Measurements from ENCODE around the gene FUOM.

FUOM gene

GRCh38 chr10:133341983-133342382 lies 15.8 kb downstream of the FUOM start:
- Histone ChIP-seq H3K9me3 (ENCODE audit: control insufficient read depth, insufficient read depth, low read length) (no peaks in the 10 kb centered on the region), H3K36me3 (ENCODE audit: insufficient read depth, low read length) (no peaks in the 10 kb centered on the region), H3K4me1 (ENCODE audit: insufficient read depth, low read length) (peaks cover 8% of the 10 kb centered on the region), H3K9ac (ENCODE audit: low read depth, low read length) (no peak overlapping the region)

GRCh38 chr10:133339708-133340380 lies 18.0 kb downstream of the FUOM start:
- H3K9me3 ChIP-seq (ENCODE audit: control insufficient read depth, insufficient read depth, low read length), result no peaks in the 10 kb centered on the region
- peaks cover 8% of the 10 kb centered on the region for H3K4me1 ChIP-seq (ENCODE audit: insufficient read depth, low read length)
- H3K9ac ChIP-seq (ENCODE audit: low read depth, low read length), result no peak overlapping the region
- no peaks in the 10 kb centered on the region for H3K36me3 ChIP-seq (ENCODE audit: insufficient read depth, low read length)

- peaks cover 4% of the 10 kb centered on the region for H3K4me1 ChIP-seq (ENCODE audit: insufficient read depth, low read length)
- H3K9me3 ChIP-seq (ENCODE audit: control insufficient read depth, insufficient read depth, low read length), result no peaks in the 10 kb centered on the region; the same call in 1 of the 2 replicates
- no peak overlapping the region for H3K9ac ChIP-seq (ENCODE audit: low read depth, low read length)
- H3K36me3 ChIP-seq (ENCODE audit: insufficient read depth, low read length), result no peaks in the 10 kb centered on the region
Measured at GRCh38 chr10:133338080-133339071, 19.4 kb downstream of the FUOM start.

GRCh38 chr10:133337370-133337725 lies 20.5 kb downstream of the FUOM start:
- no peaks in the 10 kb centered on the region; the same call in 1 of the 2 replicates for H3K9me3 ChIP-seq (ENCODE audit: control insufficient read depth, insufficient read depth, low read length)
- no peaks in the 10 kb centered on the region for H3K4me1 ChIP-seq (ENCODE audit: insufficient read depth, low read length)
- no peak overlapping the region for H3K9ac ChIP-seq (ENCODE audit: low read depth, low read length)
- no peaks in the 10 kb centered on the region for H3K36me3 ChIP-seq (ENCODE audit: insufficient read depth, low read length)

GRCh38 chr10:133336577-133337369 lies 21.0 kb downstream of the FUOM start, which contains the start of gene CALY:
CALY (minus strand) TSS chr10:133336896; CDS start chr10:133328989, 7,907 bp downstream.
- H3K36me3 ChIP-seq (ENCODE audit: insufficient read depth, low read length), result no peaks in the 10 kb centered on the region
- H3K9ac ChIP-seq (ENCODE audit: low read depth, low read length), result peak within 1 kb of the TSS; percentile 34; the same call in 1 of the 2 replicates
- H3K4me1 ChIP-seq (ENCODE audit: insufficient read depth, low read length), result no peaks in the 10 kb centered on the region
- H3K9me3 ChIP-seq (ENCODE audit: control insufficient read depth, insufficient read depth, low read length), result no peaks in the 10 kb centered on the region; the same call in 1 of the 2 replicates

GRCh38 chr10:133336118-133336576 lies 21.7 kb downstream of the FUOM start:
- no peaks in the 10 kb centered on the region; the same call in 1 of the 2 replicates for H3K9me3 ChIP-seq (ENCODE audit: control insufficient read depth, insufficient read depth, low read length)
- H3K4me1 ChIP-seq (ENCODE audit: insufficient read depth, low read length), result no peaks in the 10 kb centered on the region
- H3K9ac ChIP-seq (ENCODE audit: low read depth, low read length), result no peak overlapping the region; the same call in 1 of the 2 replicates
- H3K36me3 ChIP-seq (ENCODE audit: insufficient read depth, low read length), result no peaks in the 10 kb centered on the region

- H3K36me3 ChIP-seq (ENCODE audit: insufficient read depth, low read length), result no peaks in the 10 kb centered on the region
- peak overlapping the region; percentile 34; the same call in 1 of the 2 replicates for H3K9ac ChIP-seq (ENCODE audit: low read depth, low read length)
- H3K9me3 ChIP-seq (ENCODE audit: control insufficient read depth, insufficient read depth, low read length), result no peaks in the 10 kb centered on the region; the same call in 1 of the 2 replicates
- H3K4me1 ChIP-seq (ENCODE audit: insufficient read depth, low read length), result no peaks in the 10 kb centered on the region
Measured at GRCh38 chr10:133335246-133336117, 22.3 kb downstream of the FUOM start.

GRCh38 chr10:133334503-133335245 lies 23.1 kb downstream of the FUOM start:
- Histone ChIP-seq H3K36me3 (ENCODE audit: insufficient read depth, low read length) (no peaks in the 10 kb centered on the region), H3K4me1 (ENCODE audit: insufficient read depth, low read length) (no peaks in the 10 kb centered on the region), H3K9me3 (ENCODE audit: control insufficient read depth, insufficient read depth, low read length) (no peaks in the 10 kb centered on the region; the same call in 1 of the 2 replicates), H3K9ac (ENCODE audit: low read depth, low read length) (peak overlapping the region; percentile 34; the same call in 1 of the 2 replicates)

GRCh38 chr10:133332936-133333699 lies 24.7 kb downstream of the FUOM start:
- no peak overlapping the region for H3K9ac ChIP-seq (ENCODE audit: low read depth, low read length)
- no peaks in the 10 kb centered on the region; the same call in 1 of the 2 replicates for H3K9me3 ChIP-seq (ENCODE audit: control insufficient read depth, insufficient read depth, low read length)
- no peaks in the 10 kb centered on the region for H3K4me1 ChIP-seq (ENCODE audit: insufficient read depth, low read length)
- no peaks in the 10 kb centered on the region for H3K36me3 ChIP-seq (ENCODE audit: insufficient read depth, low read length)

GRCh38 chr10:133329491-133330202 lies 28.2 kb downstream of the FUOM start:
- Histone ChIP-seq H3K9me3 (ENCODE audit: control insufficient read depth, insufficient read depth, low read length) (no peaks in the 10 kb centered on the region; the same call in 1 of the 2 replicates), H3K9ac (ENCODE audit: low read depth, low read length) (peak overlapping the region; percentile 19; the same call in 1 of the 2 replicates), H3K4me1 (ENCODE audit: insufficient read depth, low read length) (peaks cover 3% of the 10 kb centered on the region; the same call in 1 of the 2 replicates), H3K36me3 (ENCODE audit: insufficient read depth, low read length) (no peaks in the 10 kb centered on the region)

- H3K9ac ChIP-seq (ENCODE audit: low read depth, low read length), result no peak overlapping the region
- peaks cover 3% of the 10 kb centered on the region; the same call in 1 of the 2 replicates for H3K4me1 ChIP-seq (ENCODE audit: insufficient read depth, low read length)
- no peaks in the 10 kb centered on the region for H3K9me3 ChIP-seq (ENCODE audit: control insufficient read depth, insufficient read depth, low read length)
- H3K36me3 ChIP-seq (ENCODE audit: insufficient read depth, low read length), result no peaks in the 10 kb centered on the region
Measured at GRCh38 chr10:133328358-133329343, 29.2 kb downstream of the FUOM start.

Data from ES-I3 (cell line).